Measurements from ENCODE around the gene EFCAB11. TPM values are rescaled to one million over a fixed set of nuclear protein-coding genes. Genes with fewer than 3 reads are reported as not detected.

The EFCAB11 gene
- total and polyA plus RNA-seq, 2 of the 4 experiments (the other 2 are of a cell fraction) = 2.2 to 5.3 TPM

DNA sequence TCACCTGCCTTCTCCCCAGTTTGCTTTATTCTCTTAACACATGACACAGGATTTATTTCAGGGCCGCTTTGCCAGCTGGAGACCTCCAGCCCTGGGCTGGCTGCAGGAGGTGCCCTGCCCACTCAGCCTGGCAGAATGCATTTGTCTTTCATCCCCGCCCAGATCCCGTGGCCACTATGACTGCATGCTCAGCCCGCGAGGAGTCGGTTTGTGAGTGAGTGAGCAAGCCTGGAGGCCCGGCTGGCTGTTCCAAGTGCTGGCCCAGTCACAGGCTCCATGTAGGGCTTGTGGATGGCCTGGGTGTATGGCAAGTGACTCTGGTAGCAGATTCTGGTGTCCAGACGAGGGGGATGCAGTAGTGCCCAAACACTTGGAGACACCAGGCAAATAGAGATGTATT lies 3.3 kb upstream of the EFCAB11 start:
- no peak for DNase-seq
- CTCF ChIA-PET = interaction anchor here (1.9 kb wide), 1 partner anchor 15 kb away, joined by 7 read pairs; no protein-coding TSS in a partner anchor
- POLR2A ChIA-PET (ENCODE audit: unreplicated experiment) = no interaction called here

More for the DNA sequence above, 3.3 kb upstream of the EFCAB11 start:
- Histone ChIP-seq H3K36me3 (ENCODE audit: control insufficient read depth, insufficient read depth, low read length) (peaks cover 3% of the 10 kb centered on the region), H2BK20ac (ENCODE audit: low read depth, low read length) (no peak overlapping the region), H3K27me3 (ENCODE audit: control insufficient read depth, insufficient read depth, low read length) (no peaks in the 10 kb centered on the region), H2AK9ac (replicated peaks; ENCODE audit: low read depth, low read length, poor library complexity) (no peak overlapping the region), H3K79me1 (ENCODE audit: low read depth in 1 of 2, low read length in 2 of 2) (peaks cover 39 to 58% of the 10 kb centered on the region in 2 experiments), H4K91ac (ENCODE audit: insufficient read depth, low read depth, low read length) (no peak overlapping the region), H3K9me3 (ENCODE audit: control insufficient read depth, insufficient read depth, low read length) (no peaks in the 10 kb centered on the region), H4K8ac (ENCODE audit: low read depth in 2 of 2, low read length in 2 of 2) (no peak overlapping the region), H2BK120ac (ENCODE audit: low read depth, low read length) (no peak overlapping the region), H3K4ac (ENCODE audit: low read depth, low read length) (no peak overlapping the region), H3K56ac (ENCODE audit: extremely low read depth, insufficient read depth, low read length) (no peak overlapping the region), H3K4me1 (ENCODE audit: control insufficient read depth, insufficient read depth, low read length) (peaks cover 3% of the 10 kb centered on the region; the same call in 1 of the 2 replicates), H3K9me1 (ENCODE audit: insufficient read depth, low read length) (peaks cover 7% of the 10 kb centered on the region), H2BK15ac (ENCODE audit: low read depth, low read length) (no peak overlapping the region), H4K5ac (ENCODE audit: low read depth, low read length) (no peak overlapping the region), H3K27ac (ENCODE audit: insufficient read depth, low read length) (no peak overlapping the region), H2AFZ (replicated peaks; ENCODE audit: low read length, poor library complexity) (no peak overlapping the region), H2BK5ac (ENCODE audit: low read depth, low read length, poor library complexity, severe bottlenecking) (no peak overlapping the region), H3K23ac (ENCODE audit: low read depth, low read length) (no peak overlapping the region; the same call in 1 of the 2 replicates), H3K9ac (ENCODE audit: low read depth, low read length) (no peak overlapping the region), H4K20me1 (ENCODE audit: insufficient read depth, low read length) (no peaks in the 10 kb centered on the region), H3K4me3 (ENCODE audit: insufficient read depth, low read depth, low read length) (no peak overlapping the region), H3K4me2 (ENCODE audit: low read depth, low read length) (no peak overlapping the region), H3K18ac (ENCODE audit: low read depth, low read length) (no peak overlapping the region), H2AK5ac (ENCODE audit: low read depth, low read length) (no peak overlapping the region), H3K14ac (replicated peaks; ENCODE audit: low read depth, low read length) (no peak overlapping the region)
- intact Hi-C loops (cut with micrococcal nuclease) = no loop called here
- dilution Hi-C loops (cut with HindIII; ENCODE audit: low sequenced_read_pairs, unreplicated experiment) = no loop called here
- in situ Hi-C loops (cut with MboI; ENCODE audit: low sequenced_read_pairs) = no loop called here
- WGBS, 2 experiments (ENCODE audit: extremely low coverage in 2 of 2, insufficient read length in 1 of 2) = no CpG with 5 or more reads among the region's 8 CpGs
- TF ChIP-seq RCOR1 (IDR thresholded peaks at IDR 0.05; ENCODE audit: insufficient replicate concordance, low read length) = no peak
- BruUV-seq (replicated peaks) = no TSS peak
- no peak for ATAC-seq (ENCODE audit: low read depth)
